HepG2 (cell line): ENCODE measurements around the gene APLF. TPM values are rescaled to one million over a fixed set of nuclear protein-coding genes. Genes with fewer than 3 reads are reported as not detected.

ENCODE experiments used
- ATAC-seq: fragments of 200-7000 bp; cut with Tn5 transposase; 3 replicates; pipeline ENCODE4 v1.9.1; 2020; ENCODE audit warnings: mild to moderate bottlenecking, moderate library complexity
- BruUV-seq: library from RNA; stranded (reverse); fragments of 400-500 nt; replicated peaks from 2 replicates; lab custom pipeline; 2021; lab: Mats Ljungman, UMichigan
- CTCF ChIA-PET: fragments of 300-600 bp; formaldehyde crosslinking; extraction: SDS; loops from one replicate; lab custom pipeline; 2021; ENCODE audit warnings: low total read pairs, inconsistent platforms, low intra/inter-chr PET ratio; lab: Yijun Ruan, JAX
- POLR2A ChIA-PET: fragments of 350-600 bp; sonication (Branson Sonifier 250); formaldehyde crosslinking; loops from one replicate; lab custom pipeline; 2020; ENCODE audit warnings: antibody characterized with exemption, inconsistent platforms; lab: Yijun Ruan, JAX
- DNase-seq: peaks from one replicate; pipeline ENCODE4 v3.0.0-alpha.2; 2015; ENCODE audit warnings: low spot score
- FAIRE-seq: peaks from 3 replicates; lab custom pipeline; 2011; peaks lifted over from hg19 to GRCh38; lab: Jason Lieb, UNC
- H2AFZ ChIP-seq: one replicate; pipeline ENCODE4 v1.6.1; 2011; ENCODE audit warnings: low read length, inconsistent platforms
- H3K27ac ChIP-seq: fragments of 300-600 bp; 3 replicates; pipeline ENCODE4 v1.8.0; 2011; ENCODE audit warnings: mixed run types, mild to moderate bottlenecking, mixed read lengths, low read length, inconsistent platforms; ENCODE audit not compliant: insufficient read depth; ENCODE audit errors: extremely low read length
- H3K27me3 ChIP-seq, 2 experiments: fragments of 200-600 bp in 1 of 2; 2 replicates in 1 of 2; 3 replicates in 1 of 2; pipeline versions ENCODE4 v1.6.0 to v1.8.0; 2011; ENCODE audit warnings: low read length in 2 of 2, mild to moderate bottlenecking in 2 of 2, moderate library complexity in 2 of 2, inconsistent platforms in 1 of 2; ENCODE audit not compliant: insufficient read depth in 2 of 2, control insufficient read depth in 1 of 2
- H3K36me3 ChIP-seq, 2 experiments: fragments of 200-600 bp in 1 of 2; replicated peaks in 1 of 2; 2 replicates in 1 of 2; 3 replicates in 1 of 2; pipeline versions ENCODE4 v1.5.1 to v1.8.0; 2011; ENCODE audit warnings: low read length in 2 of 2, inconsistent platforms in 1 of 2; ENCODE audit not compliant: insufficient read depth in 2 of 2, control insufficient read depth in 1 of 2
- H3K4me1 ChIP-seq: 2 replicates; pipeline ENCODE4 v1.5.1; 2012; ENCODE audit warnings: low read length, inconsistent platforms; ENCODE audit not compliant: insufficient read depth
- H3K4me2 ChIP-seq: 2 replicates; pipeline ENCODE4 v1.6.0; 2011; ENCODE audit warnings: low read depth, low read length, inconsistent platforms
- H3K4me3 ChIP-seq, 3 experiments: fragments of 200-600 bp in 1 of 3; sonication (generic), shearing (Covaris generic) in 1 of 3; replicated peaks in 1 of 3; 2 replicates each; pipeline ENCODE4 v1.5.1; 2011 to 2016; ENCODE audit warnings: low read length in 3 of 3, inconsistent platforms in 2 of 3, low read depth in 2 of 3, mild to moderate bottlenecking in 2 of 3, control low read depth in 1 of 3, mixed read lengths in 1 of 3; ENCODE audit not compliant: insufficient read depth in 1 of 3
- H3K79me2 ChIP-seq: one replicate; pipeline ENCODE4 v1.6.1; 2011; ENCODE audit warnings: low read length, inconsistent platforms; ENCODE audit not compliant: insufficient read depth
- H3K9ac ChIP-seq: 2 replicates; pipeline ENCODE4 v1.6.0; 2011; ENCODE audit warnings: mild to moderate bottlenecking, low read depth, low read length, inconsistent platforms; ENCODE audit not compliant: insufficient read depth
- H3K9me3 ChIP-seq: 2 replicates; pipeline ENCODE4 v1.5.1; 2012; ENCODE audit warnings: mild to moderate bottlenecking, low read length
- H4K20me1 ChIP-seq: 2 replicates; pipeline ENCODE4 v1.6.0; 2011; ENCODE audit warnings: inconsistent platforms, mild to moderate bottlenecking, low read length, moderate library complexity; ENCODE audit not compliant: insufficient read depth
- HOXA5 ChIP-seq: sonication (generic); formaldehyde crosslinking; IDR thresholded peaks from 2 replicates; pipeline ENCODE4 v1.4.0; 2020; ENCODE audit warnings: missing genetic modification reagents
- NBN ChIP-seq: fragments of 450-650 bp; conservative IDR thresholded peaks from 2 replicates; pipeline ENCODE4 v1.6.1; 2017
- TOPORS ChIP-seq: sonication (generic); formaldehyde crosslinking; IDR thresholded peaks from 2 replicates; pipeline ENCODE4 v1.8.0; 2023; ENCODE audit warnings: mild to moderate bottlenecking, missing genetic modification reagents
- U2AF2 ChIP-seq: fragments of 200-400 bp; formaldehyde crosslinking; IDR thresholded peaks from 2 replicates; pipeline ENCODE4 v1.6.1; 2017; ENCODE audit warnings: low read depth, mild to moderate bottlenecking, low read length
- ZNF362 ChIP-seq: sonication (generic); formaldehyde crosslinking; IDR thresholded peaks from 2 replicates; pipeline ENCODE4 v1.4.0; 2020; ENCODE audit warnings: missing genetic modification reagents, mild to moderate bottlenecking, borderline replicate concordance
- ZNF510 ChIP-seq: sonication (generic); formaldehyde crosslinking; IDR thresholded peaks from 2 replicates; pipeline ENCODE4 v1.4.0; 2020; ENCODE audit warnings: low read depth, mild to moderate bottlenecking, missing genetic modification reagents
- WGBS: methylation state at CpG from one replicate; pipeline ENCODE4 v1.1.6; 2017; ENCODE audit warnings: low lambda C conversion rate; 5-methylcytosine and 5-hydroxymethylcytosine counted together
- in situ Hi-C: cut with HindIII; loops from 2 replicates; pipeline ENCODE4 v1.10.0; 2017; ENCODE audit warnings: low pct_unique_long_range_greater_than_20kb; ENCODE audit not compliant: extremely low pct_ligation_motif_present
- intact Hi-C: fragments of 100-400 bp; cut with micrococcal nuclease; formaldehyde crosslinking; loops from one replicate; pipeline ENCODE4 v1.10.0; 2022; ENCODE audit not compliant: unreplicated experiment
- polyA plus RNA-seq, 8 experiments: library from polyadenylated mRNA; depleted of rRNA in 3 of 8; stranded (reverse) in 7 of 8; unstranded in 1 of 8; fragments of >200 nt; fragmentation: Illumina TruSeq in 4 of 8; extraction: Trizol in 4 of 8; gene quantifications; 2 replicates each; pipeline versions ENCODE4 v1.2.1 to v1.2.3, GENCODE V29; 2011 to 2016; ENCODE audit warnings: low read depth in 4 of 8, missing spikeins in 1 of 8, mixed read lengths in 1 of 8; ENCODE audit not compliant: insufficient read depth in 1 of 8
- total RNA-seq, 5 experiments: library from RNA; depleted of rRNA; stranded (reverse); fragments of >200 nt; fragmentation: Illumina TruSeq; extraction: Trizol; gene quantifications; 2 replicates each; pipeline ENCODE4 v1.2.3, GENCODE V29; 2016; ENCODE audit warnings: low read depth in 1 of 5
- TF ChIP-seq, protein P1 (sequence below): sonication (generic); formaldehyde crosslinking; IDR thresholded peaks from 2 replicates; pipeline ENCODE4 v1.4.0; 2020; ENCODE audit warnings: missing genetic modification reagents

APLF gene
- total and polyA plus RNA-seq, 2 of the 13 experiments (the other 11 are each of a cell fraction or from before 2014, with no cell fraction given), result 0.45 to 2.2 TPM

GRCh38 chr2:68472796-68473414 lies 5.5 kb downstream of the APLF start:
- H3K4me1 ChIP-seq, result peaks cover 19% of the 10 kb centered on the region
- intact Hi-C loops, result no loop called here
- CTCF ChIA-PET, result no interaction called here
- ATAC-seq (no peak), DNase-seq (no peak), FAIRE-seq (no peak)
- BruUV-seq, result no TSS peak
- no peaks in the 10 kb centered on the region for H3K36me3 ChIP-seq
- TF ChIP-seq U2AF2 (no peak), NBN (no peak), ZNF362 (CRISPR knock-in tag) (no peak), TOPORS (CRISPR knock-in tag) (no peak), ZNF510 (CRISPR knock-in tag) (no peak), HOXA5 (CRISPR knock-in tag) (no peak)
- TF ChIP-seq, protein P1, sequence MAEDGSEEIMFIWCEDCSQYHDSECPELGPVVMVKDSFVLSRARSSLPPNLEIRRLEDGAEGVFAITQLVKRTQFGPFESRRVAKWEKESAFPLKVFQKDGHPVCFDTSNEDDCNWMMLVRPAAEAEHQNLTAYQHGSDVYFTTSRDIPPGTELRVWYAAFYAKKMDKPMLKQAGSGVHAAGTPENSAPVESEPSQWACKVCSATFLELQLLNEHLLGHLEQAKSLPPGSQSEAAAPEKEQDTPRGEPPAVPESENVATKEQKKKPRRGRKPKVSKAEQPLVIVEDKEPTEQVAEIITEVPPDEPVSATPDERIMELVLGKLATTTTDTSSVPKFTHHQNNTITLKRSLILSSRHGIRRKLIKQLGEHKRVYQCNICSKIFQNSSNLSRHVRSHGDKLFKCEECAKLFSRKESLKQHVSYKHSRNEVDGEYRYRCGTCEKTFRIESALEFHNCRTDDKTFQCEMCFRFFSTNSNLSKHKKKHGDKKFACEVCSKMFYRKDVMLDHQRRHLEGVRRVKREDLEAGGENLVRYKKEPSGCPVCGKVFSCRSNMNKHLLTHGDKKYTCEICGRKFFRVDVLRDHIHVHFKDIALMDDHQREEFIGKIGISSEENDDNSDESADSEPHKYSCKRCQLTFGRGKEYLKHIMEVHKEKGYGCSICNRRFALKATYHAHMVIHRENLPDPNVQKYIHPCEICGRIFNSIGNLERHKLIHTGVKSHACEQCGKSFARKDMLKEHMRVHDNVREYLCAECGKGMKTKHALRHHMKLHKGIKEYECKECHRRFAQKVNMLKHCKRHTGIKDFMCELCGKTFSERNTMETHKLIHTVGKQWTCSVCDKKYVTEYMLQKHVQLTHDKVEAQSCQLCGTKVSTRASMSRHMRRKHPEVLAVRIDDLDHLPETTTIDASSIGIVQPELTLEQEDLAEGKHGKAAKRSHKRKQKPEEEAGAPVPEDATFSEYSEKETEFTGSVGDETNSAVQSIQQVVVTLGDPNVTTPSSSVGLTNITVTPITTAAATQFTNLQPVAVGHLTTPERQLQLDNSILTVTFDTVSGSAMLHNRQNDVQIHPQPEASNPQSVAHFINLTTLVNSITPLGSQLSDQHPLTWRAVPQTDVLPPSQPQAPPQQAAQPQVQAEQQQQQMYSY (CRISPR knock-in tag), result no peak
- WGBS, result 72% methylated on average over 3 of the region's 3 CpGs
- H3K79me2 ChIP-seq, result no peaks in the 10 kb centered on the region
- POLR2A ChIA-PET, result no interaction called here
- in situ Hi-C loops, result no loop called here
- no peak overlapping the region for H3K4me2 ChIP-seq
- H3K27me3 ChIP-seq, result no peaks in the 10 kb centered on the region
- no peak overlapping the region for H3K27ac ChIP-seq
- H3K4me3 ChIP-seq, result no peak overlapping the region
- H3K9ac ChIP-seq, result no peak overlapping the region
- no peaks in the 10 kb centered on the region for H3K9me3 ChIP-seq
- no peaks in the 10 kb centered on the region for H4K20me1 ChIP-seq
- no peak overlapping the region for H2AFZ ChIP-seq
